NCI-H748 treated with DMSO at 0.1 percent for 48 hours (cell line): ENCODE data around the gene ATP8B3.

Source experiments
- DNase-seq: peaks from one replicate; lab custom pipeline; 2025; lab: John Stamatoyannopoulos, UW

The ATP8B3 gene

GRCh38 chr19:1849886-1850398, 37.9 kb upstream of the ATP8B3 start:
- no peak for DNase-seq

- no peak for DNase-seq
Measured at GRCh38 chr19:1849132-1849474, 37.0 kb upstream of the ATP8B3 start.

GRCh38 chr19:1848399-1849131, 36.5 kb upstream of the ATP8B3 start, which contains the start of gene REXO1:
Gene REXO1 (minus strand): TSS chr19:1848483. CDS start chr19:1848358, 125 bp downstream.
- peak; percentile 82 for DNase-seq

- no peak for DNase-seq
Measured at GRCh38 chr19:1847684-1848398, 35.8 kb upstream of the ATP8B3 start.

GRCh38 chr19:1847348-1847683, 35.2 kb upstream of the ATP8B3 start:
- no peak for DNase-seq

GRCh38 chr19:1846517-1847204, 34.6 kb upstream of the ATP8B3 start:
- no peak for DNase-seq

- DNase-seq = no peak
Measured at GRCh38 chr19:1845642-1846041, 33.6 kb upstream of the ATP8B3 start.

- no peak for DNase-seq
Measured at GRCh38 chr19:1845125-1845515, 33.0 kb upstream of the ATP8B3 start.

- DNase-seq = no peak
Measured at GRCh38 chr19:1844513-1845124, 32.5 kb upstream of the ATP8B3 start.

- DNase-seq = no peak
Measured at GRCh38 chr19:1843646-1844394, 31.7 kb upstream of the ATP8B3 start.

- DNase-seq = no peak
Measured at GRCh38 chr19:1843116-1843515, 31.0 kb upstream of the ATP8B3 start.

GRCh38 chr19:1841209-1841924, 29.3 kb upstream of the ATP8B3 start:
- DNase-seq = no peak

GRCh38 chr19:1840541-1841115, 28.6 kb upstream of the ATP8B3 start:
- DNase-seq = no peak

GRCh38 chr19:1839658-1840540, 27.8 kb upstream of the ATP8B3 start:
- no peak for DNase-seq

GRCh38 chr19:1837625-1838105, 25.6 kb upstream of the ATP8B3 start:
- DNase-seq = no peak

GRCh38 chr19:1837222-1837565, 25.1 kb upstream of the ATP8B3 start:
- DNase-seq = no peak

- no peak for DNase-seq
Measured at GRCh38 chr19:1836458-1837221, 24.6 kb upstream of the ATP8B3 start.

GRCh38 chr19:1833540-1833939, 21.5 kb upstream of the ATP8B3 start:
- DNase-seq = no peak
